GM12875 (cell line): Measurements from ENCODE around the gene TLX2.

ENCODE experiments used
- H3K4me3 ChIP-seq: one replicate; pipeline ENCODE4 v1.5.1; 2011; ENCODE audit warnings: low read depth, low read length, control low read depth
- CTCF ChIP-seq: IDR thresholded peaks from 2 replicates; pipeline ENCODE4 v1.5.1; 2011; ENCODE audit warnings: low read depth, mild to moderate bottlenecking, control low read depth, inconsistent platforms, low read length, moderate library complexity, borderline replicate concordance; ENCODE audit not compliant: insufficient read depth

TLX2 gene

GRCh38 chr2:74544634-74545033 lies 30.4 kb downstream of the TLX2 start:
- 0 out of 2 replicates have a peak, but pooled peaks have one; percentile 5 for TF ChIP-seq CTCF
- H3K4me3 ChIP-seq = no peak overlapping the region

GRCh38 chr2:74546004-74546403 lies 31.8 kb downstream of the TLX2 start:
- TF ChIP-seq CTCF = no peak
- no peak overlapping the region for H3K4me3 ChIP-seq

- no peak for TF ChIP-seq CTCF
Measured at GRCh38 chr2:74548285-74548899, 34.1 kb downstream of the TLX2 start.

GRCh38 chr2:74548900-74549826 lies 34.9 kb downstream of the TLX2 start:
- peak overlapping the region; percentile 78 for H3K4me3 ChIP-seq
- TF ChIP-seq CTCF = no peak

More at GRCh38 chr2:74548285-74548899, 34.1 kb downstream of the TLX2 start:
- H3K4me3 ChIP-seq = peak overlapping the region; percentile 78

GRCh38 chr2:74550231-74550630 lies 36.0 kb downstream of the TLX2 start:
- TF ChIP-seq CTCF = no peak
- H3K4me3 ChIP-seq = peak overlapping the region; percentile 78

- TF ChIP-seq CTCF = no peak
- peak overlapping the region; percentile 98 for H3K4me3 ChIP-seq
Measured at GRCh38 chr2:74551530-74551929, 37.3 kb downstream of the TLX2 start.
